Effector memory CD8-positive, alpha-beta T cell (primary cell): ENCODE results near the gene RPLP1.

ENCODE experiments used
- ATAC-seq: fragments of 150-1000 bp; cut with Tn5 transposase; replicated peaks from 2 replicates; pipeline ENCODE4 v1.10.0; 2021; ENCODE audit warnings: mild to moderate bottlenecking, moderate library complexity
- DNase-seq, 3 experiments: peaks; one replicate each; pipeline ENCODE4 v3.0.0; 2021
- H3K27ac Mint-ChIP-seq, 2 donors: one replicate each; pipeline ENCODE4 v1.8.0; 2022; ENCODE audit warnings: mild to moderate bottlenecking in 2 of 2, mixed read lengths in 2 of 2, moderate library complexity in 2 of 2
- H3K27me3 Mint-ChIP-seq, 2 donors: one replicate each; pipeline ENCODE4 v1.8.0; 2022; ENCODE audit warnings: mixed read lengths in 2 of 2
- H3K36me3 Mint-ChIP-seq: one replicate; pipeline ENCODE4 v1.8.0; 2022; ENCODE audit warnings: mild to moderate bottlenecking, moderate library complexity, mixed read lengths; ENCODE audit not compliant: insufficient read depth
- H3K4me1 Mint-ChIP-seq, 2 donors: one replicate each; pipeline ENCODE4 v1.8.0; 2022; ENCODE audit warnings: low read depth in 2 of 2, mixed read lengths in 2 of 2
- H3K4me3 Mint-ChIP-seq, 2 donors: one replicate each; pipeline ENCODE4 v1.8.0; 2022; ENCODE audit warnings: mild to moderate bottlenecking in 2 of 2, mixed read lengths in 2 of 2, moderate library complexity in 2 of 2
- H3K9me3 Mint-ChIP-seq, 2 donors: one replicate each; pipeline ENCODE4 v1.8.0; 2022; ENCODE audit warnings: mixed read lengths in 2 of 2

Gene RPLP1

DNA sequence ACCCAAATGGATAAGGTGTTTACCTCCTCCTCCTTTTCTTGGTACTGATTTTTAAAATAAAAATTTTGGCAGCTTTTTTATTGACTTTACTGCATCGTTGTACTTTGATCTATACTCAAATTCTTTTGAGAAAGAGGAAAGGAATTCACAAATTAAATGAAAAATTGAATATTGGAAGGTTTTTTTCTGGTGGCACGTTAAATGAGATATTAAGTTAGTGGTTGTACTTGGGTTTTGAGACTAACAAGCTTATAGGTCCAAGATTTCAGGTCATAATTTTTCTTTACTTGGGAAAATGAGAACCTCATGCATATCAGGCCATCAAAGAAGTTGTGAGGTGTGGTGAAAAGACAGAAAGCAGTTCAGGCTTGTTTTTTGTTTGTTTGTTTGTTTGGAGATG, 14.1 kb downstream of the RPLP1 start:
- Mint-ChIP-seq H3K27ac (peak overlapping the region in 1 of 2 donors; percentile 38), H3K27me3 (no peaks in the 10 kb centered on the region), H3K36me3 (peaks cover 29% of the 10 kb centered on the region), H3K9me3 (no peaks in the 10 kb centered on the region), H3K4me1 (peaks cover 29% of the 10 kb centered on the region in 2 donors), H3K4me3 (no peak overlapping the region)
- ATAC-seq, result no peak
- no peak for DNase-seq

DNA sequence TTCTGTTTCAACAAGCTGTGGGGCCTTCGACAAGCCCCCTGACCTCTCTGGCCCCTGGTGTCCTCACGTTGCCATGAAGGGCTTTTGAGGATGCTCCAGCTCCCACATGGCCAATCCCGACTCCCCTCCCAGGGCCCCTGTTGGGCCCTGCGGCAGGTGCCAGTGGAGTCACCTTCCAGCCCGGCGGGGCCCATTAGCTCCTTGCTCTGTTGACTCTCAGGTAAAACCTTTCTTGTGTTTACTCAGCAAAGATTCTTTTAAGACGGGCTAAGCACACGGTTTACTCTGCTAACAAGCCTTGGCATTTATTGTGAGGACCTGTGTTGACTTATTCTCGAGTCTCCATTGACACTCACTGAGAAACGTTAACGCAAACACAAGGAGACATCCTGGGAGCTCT, 15.0 kb downstream of the RPLP1 start:
- H3K36me3 Mint-ChIP-seq, result peaks cover 22% of the 10 kb centered on the region
- DNase-seq, result no peak
- H3K4me1 Mint-ChIP-seq, result peaks cover 23 to 25% of the 10 kb centered on the region in 2 donors
- H3K9me3 Mint-ChIP-seq, result no peaks in the 10 kb centered on the region
- H3K27me3 Mint-ChIP-seq, result no peaks in the 10 kb centered on the region
- peak overlapping the region; percentile 98 for H3K27ac Mint-ChIP-seq
- no peak for ATAC-seq
- peak overlapping the region; percentile 72 to 79 for H3K4me3 Mint-ChIP-seq

DNA sequence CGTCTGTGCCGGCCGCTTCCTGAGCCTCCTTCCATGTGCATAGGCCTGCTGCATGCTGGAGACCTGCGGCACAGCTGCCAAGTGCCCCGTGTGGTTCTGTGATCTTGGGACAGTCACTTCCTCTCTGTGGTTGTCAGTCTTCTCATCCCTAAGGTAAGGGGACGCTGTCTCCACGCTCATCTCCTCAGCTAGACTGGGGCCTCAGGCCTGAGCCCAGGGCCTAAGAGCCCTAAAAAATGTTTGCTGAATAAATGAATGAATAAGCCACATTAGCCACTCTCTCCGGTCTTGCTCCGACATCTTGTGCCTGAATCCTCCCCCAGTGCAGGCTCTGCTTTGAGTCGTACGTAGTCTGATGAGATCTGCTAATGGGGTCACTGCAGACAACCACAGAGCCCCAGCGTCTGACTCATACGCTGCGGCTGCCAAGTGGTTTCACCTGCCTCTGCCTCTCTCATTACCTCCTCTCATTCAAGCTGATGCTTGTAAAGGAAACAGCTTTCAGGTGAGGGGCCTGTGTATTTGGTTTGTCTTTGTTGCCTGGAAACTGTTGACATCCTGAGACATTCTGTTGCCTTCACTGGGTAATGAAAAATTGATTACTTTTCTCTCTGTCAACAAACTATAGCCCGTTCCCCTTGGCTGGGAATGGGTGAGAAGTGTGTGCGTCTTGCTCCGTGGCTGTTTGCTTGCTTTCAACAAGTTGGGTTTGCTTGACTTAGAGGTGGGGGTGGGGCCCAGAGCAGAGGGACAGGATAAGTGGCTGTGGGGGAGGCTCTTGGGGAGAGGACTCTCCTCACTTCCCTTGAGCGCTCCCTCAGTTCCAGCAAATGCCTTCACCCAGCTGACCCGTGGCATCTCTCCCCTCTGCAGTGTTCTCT, 15.9 kb downstream of the RPLP1 start:
- Mint-ChIP-seq H3K36me3 (peaks cover 19% of the 10 kb centered on the region), H3K27ac (peak overlapping the region; percentile 98), H3K4me1 (peaks cover 19 to 25% of the 10 kb centered on the region in 2 donors), H3K9me3 (no peaks in the 10 kb centered on the region), H3K27me3 (no peaks in the 10 kb centered on the region), H3K4me3 (peak overlapping the region; percentile 72 to 79)
- DNase-seq (peak; percentile 83 to 85 (median 84)), ATAC-seq (peak; percentile 88)

DNA sequence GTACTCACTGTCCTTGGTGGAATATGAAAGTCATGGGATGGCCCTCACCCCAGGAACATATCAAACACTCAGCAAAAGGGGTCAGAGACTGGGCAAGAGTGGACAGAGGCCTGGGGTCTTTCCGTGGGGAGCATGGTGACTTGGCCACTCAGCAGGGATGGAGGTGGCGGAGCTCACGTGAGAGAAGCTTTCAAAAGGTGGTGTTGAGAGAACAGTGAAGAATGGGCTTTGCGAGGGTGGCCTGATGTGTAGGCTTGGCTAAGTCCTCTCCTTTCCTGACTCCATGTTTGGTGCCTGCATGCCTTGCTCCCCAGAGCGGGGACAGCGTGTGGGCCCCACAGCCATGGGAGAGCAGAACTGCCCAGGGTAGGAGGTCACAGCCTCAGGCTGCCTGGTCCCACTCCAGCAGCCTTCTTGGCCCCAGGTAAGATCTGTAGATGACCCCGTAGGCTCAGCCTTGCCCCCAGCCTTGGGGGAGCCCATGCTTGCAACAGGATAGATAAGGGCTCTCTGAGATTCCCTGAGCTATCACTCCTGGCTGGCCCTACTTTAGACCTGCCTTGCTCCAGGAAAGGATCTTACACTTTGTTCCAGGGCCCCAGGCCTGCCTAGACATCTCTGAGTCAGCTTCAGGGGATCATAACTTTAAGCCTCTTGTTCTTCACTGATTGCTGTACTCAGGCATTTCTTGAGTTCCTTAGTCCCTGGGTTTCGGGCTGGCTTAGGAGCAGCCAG, 17.0 kb downstream of the RPLP1 start:
- H3K4me1 Mint-ChIP-seq, result peaks cover 16 to 21% of the 10 kb centered on the region in 2 donors
- H3K36me3 Mint-ChIP-seq, result peaks cover 19% of the 10 kb centered on the region
- ATAC-seq, result no peak
- no peak for DNase-seq
- peak overlapping the region in 1 of 2 donors; percentile 79 for H3K4me3 Mint-ChIP-seq
- H3K9me3 Mint-ChIP-seq, result no peaks in the 10 kb centered on the region
- H3K27ac Mint-ChIP-seq, result peak overlapping the region; percentile 98
- H3K27me3 Mint-ChIP-seq, result no peaks in the 10 kb centered on the region

DNA sequence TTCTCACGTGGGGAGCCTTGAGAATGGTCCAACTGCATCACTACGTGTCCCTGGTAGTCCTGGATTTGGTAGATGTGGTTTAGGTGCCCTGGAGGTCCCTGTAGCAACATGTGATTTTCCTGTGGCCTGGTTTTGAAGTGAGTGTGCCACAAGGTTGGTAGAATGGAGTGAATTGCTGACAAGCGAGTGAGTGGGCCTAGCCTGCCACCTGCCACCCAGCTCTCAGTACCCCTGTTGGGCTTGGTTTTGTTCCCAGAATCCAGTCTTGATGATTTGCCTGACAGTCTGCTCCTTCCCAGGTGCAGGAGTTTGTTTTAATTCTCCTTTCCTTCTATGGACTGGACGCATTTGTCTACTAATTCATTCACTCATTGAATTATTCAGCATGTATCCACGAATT, 19.4 kb downstream of the RPLP1 start:
- H3K36me3 Mint-ChIP-seq, result peaks cover 19% of the 10 kb centered on the region
- no peak for ATAC-seq

DNA sequence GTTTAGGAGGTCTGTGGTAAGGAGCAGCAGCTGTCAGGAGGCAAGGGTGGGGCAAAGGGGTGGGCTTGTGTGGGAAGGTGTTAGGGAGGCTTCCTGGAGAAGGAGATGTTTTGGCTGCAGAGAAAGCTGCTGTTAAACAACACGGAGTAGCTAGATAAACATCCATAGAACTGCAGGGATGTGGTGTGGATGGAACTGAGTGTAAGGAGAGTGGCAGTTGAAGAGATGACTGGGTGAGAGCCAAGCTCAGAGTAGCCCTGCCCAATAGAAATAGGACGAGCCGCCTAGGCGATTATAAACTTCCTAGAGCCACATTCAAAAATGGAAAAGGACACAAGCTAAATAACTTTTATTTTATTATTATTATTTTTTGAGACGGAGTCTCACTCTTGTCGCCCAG, 19.9 kb downstream of the RPLP1 start:
- H3K36me3 Mint-ChIP-seq, result peaks cover 19% of the 10 kb centered on the region
- ATAC-seq (no peak), DNase-seq (no peak)
- peaks cover 9% of the 10 kb centered on the region in 2 donors for H3K27me3 Mint-ChIP-seq
- no peaks in the 10 kb centered on the region for H3K9me3 Mint-ChIP-seq
- H3K4me3 Mint-ChIP-seq, result no peak overlapping the region
- H3K27ac Mint-ChIP-seq, result no peak overlapping the region
- peaks cover 16 to 24% of the 10 kb centered on the region in 2 donors for H3K4me1 Mint-ChIP-seq

More for the DNA sequence above, 19.4 kb downstream of the RPLP1 start:
- peaks cover 16 to 24% of the 10 kb centered on the region in 2 donors for H3K4me1 Mint-ChIP-seq
- no peaks in the 10 kb centered on the region for H3K9me3 Mint-ChIP-seq
- no peak for DNase-seq
- no peak overlapping the region for H3K4me3 Mint-ChIP-seq
- peaks cover 9% of the 10 kb centered on the region in 2 donors for H3K27me3 Mint-ChIP-seq
- H3K27ac Mint-ChIP-seq, result peak overlapping the region in 1 of 2 donors; percentile 8

GRCh38 chr15:69474291-69474690, 21.7 kb downstream of the RPLP1 start:
- Mint-ChIP-seq H3K27ac (no peak overlapping the region), H3K4me1 (peaks cover 3 to 11% of the 10 kb centered on the region in 2 donors), H3K9me3 (no peaks in the 10 kb centered on the region), H3K4me3 (no peak overlapping the region), H3K27me3 (peaks cover 9% of the 10 kb centered on the region in 2 donors), H3K36me3 (peaks cover 6% of the 10 kb centered on the region)
- DNase-seq (no peak), ATAC-seq (no peak)

- peak overlapping the region in 1 of 2 donors; percentile 86 for H3K27ac Mint-ChIP-seq
- no peak overlapping the region for H3K4me3 Mint-ChIP-seq
- H3K9me3 Mint-ChIP-seq, result peaks cover 0 to 2% of the 10 kb centered on the region in 2 donors
- DNase-seq, result no peak
- peaks cover 6% of the 10 kb centered on the region for H3K36me3 Mint-ChIP-seq
- peak; percentile 31 for ATAC-seq
- peaks cover 0 to 5% of the 10 kb centered on the region in 2 donors for H3K4me1 Mint-ChIP-seq
- peaks cover 9% of the 10 kb centered on the region in 2 donors for H3K27me3 Mint-ChIP-seq
Measured at GRCh38 chr15:69474846-69475455, 22.3 kb downstream of the RPLP1 start.

DNA sequence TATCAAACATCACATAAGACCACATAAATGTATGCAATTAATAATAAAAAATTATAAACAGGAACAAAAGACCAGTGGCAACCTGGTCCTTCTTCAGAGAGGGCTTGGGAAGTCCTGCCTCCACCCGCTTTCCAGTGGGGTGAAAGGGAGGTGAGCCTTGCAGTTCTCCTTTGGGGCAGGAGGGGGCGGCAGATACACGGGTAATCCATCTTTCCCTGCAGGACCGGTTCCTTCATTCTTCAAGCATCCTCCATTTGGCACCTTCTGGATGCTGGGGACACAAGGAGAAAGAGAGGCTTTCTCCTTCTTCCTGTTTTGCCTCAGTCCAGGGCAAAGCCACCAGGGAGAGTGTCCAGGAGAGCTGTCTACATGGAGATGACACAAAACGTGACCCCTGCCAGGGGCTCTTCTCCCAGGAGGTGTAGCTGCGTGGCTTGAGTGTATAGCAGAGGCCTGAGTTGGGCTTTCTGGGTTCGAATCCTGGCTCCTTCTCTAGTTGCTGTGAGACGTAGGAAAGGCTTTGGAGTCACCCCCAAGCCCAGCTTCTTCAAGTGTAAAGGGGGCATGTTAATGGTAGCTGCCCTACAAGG, 23.2 kb downstream of the RPLP1 start:
- Mint-ChIP-seq H3K36me3 (peaks cover 6% of the 10 kb centered on the region), H3K9me3 (peaks cover 0 to 2% of the 10 kb centered on the region in 2 donors), H3K4me1 (peaks cover 0 to 5% of the 10 kb centered on the region in 2 donors), H3K4me3 (no peak overlapping the region), H3K27me3 (peaks cover 9% of the 10 kb centered on the region in 2 donors), H3K27ac (no peak overlapping the region)
- peak; percentile 70 to 79 (median 74) for DNase-seq
- ATAC-seq, result peak; percentile 90

GRCh38 chr15:69476704-69477473, 24.3 kb downstream of the RPLP1 start:
- Mint-ChIP-seq H3K4me3 (no peak overlapping the region), H3K9me3 (peaks cover 0 to 2% of the 10 kb centered on the region in 2 donors), H3K4me1 (peaks cover 0 to 5% of the 10 kb centered on the region in 2 donors), H3K27me3 (peaks cover 9% of the 10 kb centered on the region in 2 donors), H3K36me3 (peaks cover 6% of the 10 kb centered on the region), H3K27ac (no peak overlapping the region)
- DNase-seq (no peak), ATAC-seq (no peak)

DNA sequence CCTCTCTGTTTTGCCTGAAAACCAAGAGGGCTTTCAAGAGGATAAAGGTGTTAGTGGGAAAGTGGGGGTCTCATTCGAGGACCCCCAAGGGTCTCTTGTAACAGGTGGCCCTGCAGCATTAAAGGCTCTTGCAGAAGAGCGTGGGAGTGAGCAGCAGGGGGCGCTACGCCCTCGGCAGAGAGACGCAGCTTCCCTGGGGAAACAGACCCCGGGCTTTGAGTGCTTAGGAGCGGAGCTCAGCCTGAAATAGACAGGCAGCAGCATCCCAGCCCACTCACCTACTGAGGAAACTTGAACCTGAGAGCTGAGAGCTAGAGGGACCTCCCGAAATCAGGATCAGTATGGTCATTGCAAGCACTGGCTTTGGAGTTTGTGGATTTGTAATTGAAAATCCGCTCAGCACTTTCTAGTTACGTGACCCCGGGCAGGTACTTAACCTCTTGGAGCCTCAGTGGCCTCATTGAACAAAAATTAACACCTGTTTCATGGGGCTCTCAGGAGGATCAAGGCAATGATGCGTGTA, 25.7 kb downstream of the RPLP1 start:
- no peak overlapping the region for H3K4me3 Mint-ChIP-seq
- H3K36me3 Mint-ChIP-seq, result peaks cover 3% of the 10 kb centered on the region
- peaks cover 0 to 2% of the 10 kb centered on the region in 2 donors for H3K9me3 Mint-ChIP-seq
- H3K27ac Mint-ChIP-seq, result no peak overlapping the region
- DNase-seq, result peak in 2 of 3 experiments; percentile 29 to 37
- H3K27me3 Mint-ChIP-seq, result peaks cover 9% of the 10 kb centered on the region in 2 donors
- H3K4me1 Mint-ChIP-seq, result peaks cover 0 to 5% of the 10 kb centered on the region in 2 donors
- ATAC-seq, result peak; percentile 52

- ATAC-seq, result no peak
- H3K27me3 Mint-ChIP-seq, result peaks cover 9% of the 10 kb centered on the region in 2 donors
- H3K4me3 Mint-ChIP-seq, result no peak overlapping the region
- peaks cover 0 to 5% of the 10 kb centered on the region in 2 donors for H3K4me1 Mint-ChIP-seq
- H3K27ac Mint-ChIP-seq, result no peak overlapping the region
- peaks cover 0 to 2% of the 10 kb centered on the region in 2 donors for H3K9me3 Mint-ChIP-seq
- DNase-seq, result no peak
- H3K36me3 Mint-ChIP-seq, result peaks cover 3% of the 10 kb centered on the region
Measured at GRCh38 chr15:69479081-69479480, 26.5 kb downstream of the RPLP1 start.
